IMR-90 (cell line): Measurements from ENCODE around the gene TMEM50B. TPM values are rescaled to one million over a fixed set of nuclear protein-coding genes. Genes with fewer than 3 reads are reported as not detected.

Source experiments
- ATAC-seq: fragments of 200-7000 bp; cut with Tn5 transposase; 2 replicates; pipeline ENCODE4 v1.9.1; 2020; ENCODE audit warnings: low read depth, mild to moderate bottlenecking, moderate library complexity
- BruUV-seq: library from RNA; stranded (reverse); fragments of 400-500 nt; replicated peaks from 2 replicates; lab custom pipeline; 2021; lab: Mats Ljungman, UMichigan
- CTCF ChIA-PET: fragments of 300-600 bp; formaldehyde crosslinking; extraction: SDS; loops from one replicate; lab custom pipeline; 2021; ENCODE audit warnings: antibody characterized with exemption; lab: Yijun Ruan, JAX
- POLR2A ChIA-PET: fragments of 300-600 bp; sonication (Branson Sonifier 250); formaldehyde crosslinking; loops from one replicate; lab custom pipeline; 2022; ENCODE audit warnings: antibody characterized with exemption; ENCODE audit not compliant: unreplicated experiment; lab: Charles Lee
- DNase-seq: peaks from one replicate; pipeline ENCODE4 v3.0.0; 2013
- H2AFZ ChIP-seq: replicated peaks from 2 replicates; pipeline ENCODE3; 2013; ENCODE audit warnings: low read length, mild to moderate bottlenecking; ENCODE audit not compliant: poor library complexity
- H2AK5ac ChIP-seq: 2 replicates; pipeline ENCODE4 v1.6.1; 2013; ENCODE audit warnings: low read depth, low read length, inconsistent platforms
- H2AK9ac ChIP-seq: replicated peaks from 2 replicates; pipeline ENCODE3; 2013; ENCODE audit warnings: mild to moderate bottlenecking, low read depth, low read length, moderate library complexity; ENCODE audit not compliant: poor library complexity
- H2BK120ac ChIP-seq: 2 replicates; pipeline ENCODE4 v1.6.1; 2013; ENCODE audit warnings: low read depth, low read length, inconsistent platforms
- H2BK15ac ChIP-seq: 3 replicates; pipeline ENCODE4 v1.6.1; 2013; ENCODE audit warnings: low read depth, low read length, inconsistent platforms
- H2BK20ac ChIP-seq: 2 replicates; pipeline ENCODE4 v1.6.1; 2013; ENCODE audit warnings: low read depth, mild to moderate bottlenecking, inconsistent platforms, low read length, moderate library complexity
- H2BK5ac ChIP-seq: 2 replicates; pipeline ENCODE4 v1.6.1; 2013; ENCODE audit warnings: mild to moderate bottlenecking, low read depth, low read length, inconsistent platforms; ENCODE audit not compliant: poor library complexity, severe bottlenecking
- H3K14ac ChIP-seq: replicated peaks from 2 replicates; pipeline ENCODE4 v1.6.1; 2013; ENCODE audit warnings: low read depth, low read length, inconsistent platforms
- H3K18ac ChIP-seq: 2 replicates; pipeline ENCODE4 v1.6.1; 2013; ENCODE audit warnings: low read depth, low read length, control low read depth
- H3K23ac ChIP-seq: 2 replicates; pipeline ENCODE4 v1.6.1; 2013; ENCODE audit warnings: low read depth, low read length, inconsistent platforms
- H3K27ac ChIP-seq: 2 replicates; pipeline ENCODE4 v1.5.1; 2013; ENCODE audit warnings: mild to moderate bottlenecking, control low read depth, low read length; ENCODE audit not compliant: insufficient read depth
- H3K27me3 ChIP-seq: 2 replicates; pipeline ENCODE4 v1.6.1; 2013; ENCODE audit warnings: low read length; ENCODE audit not compliant: control insufficient read depth, insufficient read depth
- H3K36me3 ChIP-seq: 2 replicates; pipeline ENCODE4 v1.6.1; 2013; ENCODE audit warnings: low read length, mixed read lengths; ENCODE audit not compliant: control insufficient read depth, insufficient read depth
- H3K4ac ChIP-seq: 2 replicates; pipeline ENCODE4 v1.6.1; 2013; ENCODE audit warnings: low read depth, low read length, inconsistent platforms
- H3K4me1 ChIP-seq: 2 replicates; pipeline ENCODE4 v1.6.1; 2013; ENCODE audit warnings: low read length, mixed read lengths; ENCODE audit not compliant: control insufficient read depth, insufficient read depth
- H3K4me2 ChIP-seq: 2 replicates; pipeline ENCODE4 v1.6.1; 2013; ENCODE audit warnings: low read depth, mild to moderate bottlenecking, control low read depth, low read length, moderate library complexity
- H3K4me3 ChIP-seq: 2 replicates; pipeline ENCODE4 v1.5.1; 2013; ENCODE audit warnings: low read depth, mild to moderate bottlenecking, control low read depth, low read length, moderate library complexity; ENCODE audit not compliant: insufficient read depth
- H3K56ac ChIP-seq: 2 replicates; pipeline ENCODE4 v1.6.1; 2013; ENCODE audit warnings: low read length, inconsistent platforms; ENCODE audit not compliant: insufficient read depth; ENCODE audit errors: extremely low read depth
- H3K79me1 ChIP-seq, 2 experiments: 2 replicates each; pipeline ENCODE4 v1.6.1; 2013; ENCODE audit warnings: low read length in 2 of 2, inconsistent platforms in 1 of 2, low read depth in 1 of 2
- H3K9ac ChIP-seq: 2 replicates; pipeline ENCODE4 v1.6.1; 2013; ENCODE audit warnings: low read depth, low read length, control low read depth
- H3K9me1 ChIP-seq: 2 replicates; pipeline ENCODE4 v1.6.1; 2013; ENCODE audit warnings: low read length, inconsistent platforms; ENCODE audit not compliant: insufficient read depth
- H3K9me3 ChIP-seq: 2 replicates; pipeline ENCODE4 v1.6.1; 2013; ENCODE audit warnings: low read length; ENCODE audit not compliant: control insufficient read depth, insufficient read depth
- H4K20me1 ChIP-seq: 2 replicates; pipeline ENCODE4 v1.6.1; 2013; ENCODE audit warnings: low read length, inconsistent platforms; ENCODE audit not compliant: insufficient read depth
- H4K5ac ChIP-seq: 2 replicates; pipeline ENCODE4 v1.6.1; 2013; ENCODE audit warnings: mild to moderate bottlenecking, low read depth, low read length, control low read depth
- H4K8ac ChIP-seq, 2 experiments: 2 replicates each; pipeline ENCODE4 v1.6.1; 2013; ENCODE audit warnings: low read depth in 2 of 2, low read length in 2 of 2, control low read depth in 1 of 2, inconsistent platforms in 1 of 2
- H4K91ac ChIP-seq: 2 replicates; pipeline ENCODE4 v1.6.1; 2013; ENCODE audit warnings: low read depth, low read length, inconsistent platforms; ENCODE audit not compliant: insufficient read depth
- BHLHE40 ChIP-seq: fragments of 150-350 bp; IDR thresholded peaks from 2 replicates; pipeline ENCODE4 v1.6.1; 2016; ENCODE audit warnings: mild to moderate bottlenecking, low read depth, low read length
- CHD1 ChIP-seq: IDR thresholded peaks from 2 replicates; pipeline ENCODE4 v1.6.1; 2012; ENCODE audit warnings: low read depth, low read length, improper control_type of control experiment
- CTCF ChIP-seq: conservative IDR thresholded peaks from 2 replicates; pipeline ENCODE4 v1.5.1; 2012; ENCODE audit warnings: mild to moderate bottlenecking, low read depth, low read length, improper control_type of control experiment
- ELK1 ChIP-seq: fragments of 150-350 bp; IDR thresholded peaks from 2 replicates; pipeline ENCODE4 v1.6.1; 2016; ENCODE audit warnings: low read depth, mild to moderate bottlenecking, low read length, moderate library complexity, borderline replicate concordance
- FOS ChIP-seq: fragments of 150-350 bp; IDR thresholded peaks from 2 replicates; pipeline ENCODE4 v1.6.1; 2016; ENCODE audit warnings: low read depth, low read length
- MAFK ChIP-seq: IDR thresholded peaks from 2 replicates; pipeline ENCODE4 v1.6.1; 2012; ENCODE audit warnings: low read depth, low read length, improper control_type of control experiment
- MXI1 ChIP-seq: IDR thresholded peaks from 2 replicates; pipeline ENCODE4 v1.6.1; 2012; ENCODE audit warnings: low read depth, mild to moderate bottlenecking, low read length, moderate library complexity, borderline replicate concordance
- NFE2L2 ChIP-seq: fragments of 150-350 bp; IDR thresholded peaks from 2 replicates; pipeline ENCODE4 v1.6.1; 2016; ENCODE audit warnings: low read depth, mild to moderate bottlenecking, low read length
- POLR2A ChIP-seq: IDR thresholded peaks from 2 replicates; pipeline ENCODE4 v1.6.1; 2012; ENCODE audit warnings: mild to moderate bottlenecking, low read depth, low read length
- RAD21 ChIP-seq: IDR thresholded peaks from 2 replicates; pipeline ENCODE4 v1.6.1; 2012; ENCODE audit warnings: low read length, improper control_type of control experiment
- RFX5 ChIP-seq: IDR thresholded peaks from 2 replicates; pipeline ENCODE4 v1.8.0; 2012; ENCODE audit warnings: low read depth, mild to moderate bottlenecking, low read length, moderate library complexity
- USF2 ChIP-seq: fragments of 150-350 bp; IDR thresholded peaks from 2 replicates; pipeline ENCODE4 v1.6.1; 2017; ENCODE audit warnings: mild to moderate bottlenecking, antibody characterized with exemption, low read length, low read depth
- WGBS, 2 experiments: methylation state at CpG; one replicate each; pipeline versions ENCODE4 v1.1.5 to v1.1.7; 2013; ENCODE audit warnings: missing lambda C conversion rate in 2 of 2; ENCODE audit not compliant: insufficient read length in 1 of 2; ENCODE audit errors: extremely low coverage in 2 of 2; 5-methylcytosine and 5-hydroxymethylcytosine counted together
- dilution Hi-C: fragments of 300-500 bp; cut with HindIII; formaldehyde crosslinking; loops from one replicate; pipeline ENCODE4 v1.14.3; 2018; ENCODE audit warnings: low sequenced_read_pairs; ENCODE audit not compliant: unreplicated experiment
- in situ Hi-C: fragments of 300-500 bp; cut with MboI; formaldehyde crosslinking; loops from 3 replicates; pipeline ENCODE4 v1.14.3; 2019; ENCODE audit warnings: low sequenced_read_pairs, inconsistent platforms, mixed read lengths
- intact Hi-C: fragments of 100-400 bp; cut with micrococcal nuclease; formaldehyde crosslinking; loops from 2 replicates; pipeline ENCODE4 v1.10.0; 2022
- polyA plus RNA-seq, 3 experiments: library from polyadenylated mRNA; depleted of rRNA; stranded (reverse); fragments of >200 nt; gene quantifications; 2 replicates each; pipeline ENCODE4 v1.2.3, GENCODE V29; 2012; ENCODE audit warnings: low replicate concordance in 1 of 3
- total RNA-seq: library from RNA; depleted of rRNA; stranded (reverse); fragments of >200 nt; gene quantifications from 2 replicates; pipeline ENCODE4 v1.2.3, GENCODE V29; 2012

Gene TMEM50B
- total and polyA plus RNA-seq, 2 of the 4 experiments (the other 2 are of a cell fraction), result 10.9 to 25.9 TPM

GRCh38 chr21:33419538-33420123, 60.1 kb downstream of the TMEM50B start:
- Histone ChIP-seq H3K79me1 (peaks cover 34 to 54% of the 10 kb centered on the region in 2 experiments), H3K36me3 (peaks cover 40% of the 10 kb centered on the region), H3K23ac (no peak overlapping the region), H3K4me1 (peaks cover 6% of the 10 kb centered on the region), H2AFZ (peak overlapping the region; percentile 6), H3K9me3 (no peaks in the 10 kb centered on the region), H3K4ac (no peak overlapping the region), H3K9ac (no peak overlapping the region), H3K27ac (no peak overlapping the region), H3K4me2 (no peak overlapping the region), H3K14ac (no peak overlapping the region), H2BK15ac (no peak overlapping the region), H4K91ac (no peak overlapping the region), H4K5ac (no peak overlapping the region), H3K56ac (no peak overlapping the region), H3K27me3 (no peaks in the 10 kb centered on the region), H2BK20ac (no peak overlapping the region), H2AK5ac (no peak overlapping the region), H3K9me1 (peaks cover 14% of the 10 kb centered on the region), H2BK120ac (no peak overlapping the region), H4K20me1 (peaks cover 36% of the 10 kb centered on the region), H3K18ac (no peak overlapping the region), H2AK9ac (no peak overlapping the region), H3K4me3 (no peak overlapping the region), H2BK5ac (no peak overlapping the region), H4K8ac (no peak overlapping the region)
- TF ChIP-seq MXI1, result no peak
- no peak for TF ChIP-seq CHD1
- no peak for TF ChIP-seq NFE2L2
- TF ChIP-seq RFX5, result no peak
- no peak for TF ChIP-seq ELK1
- no peak for TF ChIP-seq MAFK
- no peak for TF ChIP-seq BHLHE40
- no peak for TF ChIP-seq RAD21
- TF ChIP-seq FOS, result no peak
- TF ChIP-seq CTCF, result no peak
- TF ChIP-seq POLR2A, result no peak
- no peak for TF ChIP-seq USF2
- DNase-seq, result peak; percentile 76
- POLR2A ChIA-PET, result no interaction called here
- intact Hi-C loops, result no loop called here
- no CpG with 5 or more reads among the region's 12 CpGs for WGBS, 2 experiments
- BruUV-seq, result no TSS peak
- ATAC-seq, result peak; percentile 81
- CTCF ChIA-PET, result no interaction called here
- in situ Hi-C loops, result no loop called here
- dilution Hi-C loops, result no loop called here
